Measurements from ENCODE around the gene BRIX1.

- TF ChIP-seq POLR2AphosphoS5 (IDR thresholded peaks at IDR 0.05; ENCODE audit: low read depth, low read length) (0 out of 2 replicates have a peak, but pooled peaks have one; percentile 27), POLR2A (IDR thresholded peaks at IDR 0.05; ENCODE audit: low read depth, low read length) (peak; percentile 71; the same call in 1 of the 2 replicates)
Observed at GRCh38 chr5:34929720-34930461, 14.4 kb downstream of the BRIX1 start.

Data from GM12892 (cell line).